ENCODE measurements around the gene JUN.

- no peak for TF ChIP-seq POLR2A (IDR thresholded peaks at IDR 0.05)
- TF ChIP-seq CTCF (IDR thresholded peaks at IDR 0.05): no peak
These were observed 4.4 kb upstream of the JUN start for GRCh38 chr1:58788259-58788658.

Data from adrenal gland (tissue), 5 donors.